ENCODE measurements around the gene CEP44. TPM values are rescaled to one million over a fixed set of nuclear protein-coding genes. Genes with fewer than 3 reads are reported as not detected.

The CEP44 gene
- total and polyA plus RNA-seq, 2 donors (not counting 1 experiment from before 2014, with no cell fraction given), result 6.7 to 13.5 TPM

DNA sequence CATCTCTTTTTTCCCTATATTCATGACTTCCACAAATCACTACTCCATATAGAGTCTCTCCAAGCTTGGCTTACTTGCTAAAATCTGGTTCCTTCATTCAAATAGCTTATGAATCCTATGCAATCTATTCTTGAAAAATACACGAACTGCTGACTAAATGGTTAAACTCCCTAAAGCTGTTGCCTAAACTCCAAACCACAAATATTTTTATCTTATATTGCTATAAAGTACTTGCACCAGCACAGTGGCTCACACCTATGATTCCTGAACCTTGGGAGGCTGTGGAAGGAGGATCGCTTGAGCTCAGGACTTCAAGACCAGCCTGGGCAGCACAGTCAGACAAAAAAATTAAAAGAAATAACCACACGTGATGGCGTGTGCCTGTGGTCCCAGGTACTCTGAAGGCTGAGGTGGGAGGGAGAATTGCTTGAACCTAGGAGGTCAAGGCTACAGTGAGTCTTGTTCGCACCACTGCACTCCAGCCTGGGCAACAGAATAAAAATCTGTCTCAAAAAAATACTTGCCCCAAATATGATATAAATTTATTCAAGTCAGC, 2.5 kb upstream of the CEP44 start:
- H3K79me2 ChIP-seq (ENCODE audit: control insufficient read depth, insufficient read depth, low read length), result peaks cover 40% of the 10 kb centered on the region
- no peak overlapping the region for H3K4me3 ChIP-seq (replicated peaks in 1 of 4; ENCODE audit: control extremely low read depth in 1 of 4, insufficient read depth in 1 of 4, low read depth in 3 of 4, low read length in 4 of 4)
- no peak overlapping the region for H3K27ac ChIP-seq (ENCODE audit: insufficient read depth, low read length)
- H3K4me2 ChIP-seq (ENCODE audit: extremely low read depth, insufficient read depth, low read length), result peak overlapping the region; percentile 37
- TF ChIP-seq, protein P1, sequence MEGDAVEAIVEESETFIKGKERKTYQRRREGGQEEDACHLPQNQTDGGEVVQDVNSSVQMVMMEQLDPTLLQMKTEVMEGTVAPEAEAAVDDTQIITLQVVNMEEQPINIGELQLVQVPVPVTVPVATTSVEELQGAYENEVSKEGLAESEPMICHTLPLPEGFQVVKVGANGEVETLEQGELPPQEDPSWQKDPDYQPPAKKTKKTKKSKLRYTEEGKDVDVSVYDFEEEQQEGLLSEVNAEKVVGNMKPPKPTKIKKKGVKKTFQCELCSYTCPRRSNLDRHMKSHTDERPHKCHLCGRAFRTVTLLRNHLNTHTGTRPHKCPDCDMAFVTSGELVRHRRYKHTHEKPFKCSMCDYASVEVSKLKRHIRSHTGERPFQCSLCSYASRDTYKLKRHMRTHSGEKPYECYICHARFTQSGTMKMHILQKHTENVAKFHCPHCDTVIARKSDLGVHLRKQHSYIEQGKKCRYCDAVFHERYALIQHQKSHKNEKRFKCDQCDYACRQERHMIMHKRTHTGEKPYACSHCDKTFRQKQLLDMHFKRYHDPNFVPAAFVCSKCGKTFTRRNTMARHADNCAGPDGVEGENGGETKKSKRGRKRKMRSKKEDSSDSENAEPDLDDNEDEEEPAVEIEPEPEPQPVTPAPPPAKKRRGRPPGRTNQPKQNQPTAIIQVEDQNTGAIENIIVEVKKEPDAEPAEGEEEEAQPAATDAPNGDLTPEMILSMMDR (conservative IDR thresholded peaks at IDR 0.05 in 1 of 2, IDR thresholded peaks at IDR 0.05 in 1 of 2; ENCODE audit: low read depth in 1 of 2, low read length in 2 of 2), result no peak
- TF ChIP-seq EZH2 (IDR thresholded peaks at IDR 0.05; ENCODE audit: low read length, missing control alignments), result no peak
- H3K4me1 ChIP-seq (ENCODE audit: control insufficient read depth, extremely low read depth, insufficient read depth, low read length), result no peaks in the 10 kb centered on the region
- H3K27me3 ChIP-seq (ENCODE audit: control insufficient read depth, insufficient read depth, low read length), result no peaks in the 10 kb centered on the region
- no peak overlapping the region for H3K9ac ChIP-seq (ENCODE audit: insufficient read depth, low read length)
- H2AFZ ChIP-seq (ENCODE audit: low read length), result no peak overlapping the region
- H3K9me3 ChIP-seq (ENCODE audit: control insufficient read depth, insufficient read depth, low read depth, low read length), result no peaks in the 10 kb centered on the region
- DNase-seq (ENCODE audit: low read depth in 2 of 2), result no peak
- no peaks in the 10 kb centered on the region for H3K36me3 ChIP-seq (ENCODE audit: control insufficient read depth, insufficient read depth, low read length)
- no peaks in the 10 kb centered on the region for H4K20me1 ChIP-seq (ENCODE audit: control insufficient read depth, extremely low read depth, insufficient read depth, low read length)

DNA sequence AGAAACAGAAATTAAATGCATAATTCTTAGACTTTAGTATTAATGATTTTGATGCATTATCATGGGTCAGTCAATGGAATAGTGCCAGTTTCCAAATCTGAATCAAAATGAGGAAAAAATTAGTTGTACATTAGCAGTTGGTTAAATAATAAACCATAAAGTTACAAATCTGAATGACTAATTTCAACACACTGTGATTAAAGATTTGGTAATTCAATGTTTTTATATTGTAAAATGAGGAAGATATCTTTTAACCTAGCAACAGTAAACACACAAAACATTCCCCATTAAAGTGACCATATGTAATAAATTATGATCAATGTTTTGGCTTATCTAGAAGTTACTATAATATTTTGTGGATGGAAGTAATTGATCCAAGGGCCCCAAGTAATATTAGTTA, 1.8 kb upstream of the CEP44 start:
- DNase-seq (ENCODE audit: low read depth in 2 of 2), result no peak
- Histone ChIP-seq H3K4me2 (ENCODE audit: extremely low read depth, insufficient read depth, low read length) (peak overlapping the region; percentile 84), H3K4me3 (replicated peaks in 1 of 4; ENCODE audit: control extremely low read depth in 1 of 4, insufficient read depth in 1 of 4, low read depth in 3 of 4, low read length in 4 of 4) (peak overlapping the region in 3 of 4 experiments; percentile 90 to 96 (median 94)), H3K4me1 (ENCODE audit: control insufficient read depth, extremely low read depth, insufficient read depth, low read length) (no peaks in the 10 kb centered on the region), H3K79me2 (ENCODE audit: control insufficient read depth, insufficient read depth, low read length) (peaks cover 40% of the 10 kb centered on the region), H2AFZ (ENCODE audit: low read length) (no peak overlapping the region), H3K9ac (ENCODE audit: insufficient read depth, low read length) (no peak overlapping the region), H4K20me1 (ENCODE audit: control insufficient read depth, extremely low read depth, insufficient read depth, low read length) (no peaks in the 10 kb centered on the region), H3K27me3 (ENCODE audit: control insufficient read depth, insufficient read depth, low read length) (no peaks in the 10 kb centered on the region), H3K9me3 (ENCODE audit: control insufficient read depth, insufficient read depth, low read depth, low read length) (no peaks in the 10 kb centered on the region), H3K27ac (ENCODE audit: insufficient read depth, low read length) (no peak overlapping the region), H3K36me3 (ENCODE audit: control insufficient read depth, insufficient read depth, low read length) (no peaks in the 10 kb centered on the region)
- TF ChIP-seq, protein P1 (conservative IDR thresholded peaks at IDR 0.05 in 1 of 2, IDR thresholded peaks at IDR 0.05 in 1 of 2; ENCODE audit: low read depth in 1 of 2, low read length in 2 of 2), result no peak
- TF ChIP-seq EZH2 (IDR thresholded peaks at IDR 0.05; ENCODE audit: low read length, missing control alignments), result no peak

DNA sequence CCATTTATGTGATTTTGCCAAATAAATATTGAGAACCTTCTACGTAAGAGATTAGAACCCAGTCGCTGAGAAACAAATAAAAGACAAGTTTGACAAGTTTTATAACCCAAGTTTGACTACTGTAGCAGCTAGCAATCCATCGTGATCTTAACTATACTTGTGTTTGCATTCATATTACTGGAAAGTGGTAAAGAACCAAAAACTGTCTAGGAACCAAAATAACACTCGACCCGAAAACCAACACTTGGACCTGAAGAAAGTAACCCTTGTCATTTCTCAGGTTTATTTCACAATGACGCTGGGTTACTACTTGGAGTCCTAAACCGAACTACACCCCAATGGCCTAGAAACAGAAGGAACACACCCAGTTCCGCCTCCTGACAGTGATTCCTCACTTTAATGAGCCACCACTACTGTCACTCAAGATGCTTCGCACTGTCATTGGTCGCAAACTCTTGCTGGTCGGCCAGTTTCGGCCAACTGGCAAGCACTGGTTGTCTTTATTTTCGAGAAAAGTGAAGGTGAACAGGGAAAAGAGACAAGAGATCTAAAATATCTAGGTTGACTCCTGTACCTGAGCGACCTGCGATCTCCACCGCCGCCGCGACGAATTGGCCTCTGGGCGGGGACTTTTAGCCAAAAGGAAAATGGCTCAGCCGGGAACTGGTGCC, 740 bp upstream of the CEP44 start:
- Histone ChIP-seq H3K4me2 (ENCODE audit: extremely low read depth, insufficient read depth, low read length) (peak overlapping the region; percentile 84), H3K27me3 (ENCODE audit: control insufficient read depth, insufficient read depth, low read length) (no peaks in the 10 kb centered on the region), H3K27ac (ENCODE audit: insufficient read depth, low read length) (peak overlapping the region; percentile 99), H3K9ac (ENCODE audit: insufficient read depth, low read length) (peak overlapping the region; percentile 98), H3K4me1 (ENCODE audit: control insufficient read depth, extremely low read depth, insufficient read depth, low read length) (no peaks in the 10 kb centered on the region), H4K20me1 (ENCODE audit: control insufficient read depth, extremely low read depth, insufficient read depth, low read length) (no peaks in the 10 kb centered on the region), H3K79me2 (ENCODE audit: control insufficient read depth, insufficient read depth, low read length) (peaks cover 38% of the 10 kb centered on the region), H2AFZ (ENCODE audit: low read length) (peak overlapping the region; percentile 96), H3K36me3 (ENCODE audit: control insufficient read depth, insufficient read depth, low read length) (no peaks in the 10 kb centered on the region), H3K4me3 (replicated peaks in 1 of 4; ENCODE audit: control extremely low read depth in 1 of 4, insufficient read depth in 1 of 4, low read depth in 3 of 4, low read length in 4 of 4) (peak overlapping the region; percentile 90 to 98 (median 95)), H3K9me3 (ENCODE audit: control insufficient read depth, insufficient read depth, low read depth, low read length) (no peaks in the 10 kb centered on the region)
- DNase-seq (ENCODE audit: low read depth in 2 of 2), result peak; percentile 95 to 96
- TF ChIP-seq, protein P1 (conservative IDR thresholded peaks at IDR 0.05 in 1 of 2, IDR thresholded peaks at IDR 0.05 in 1 of 2; ENCODE audit: low read depth in 1 of 2, low read length in 2 of 2), result no peak
- TF ChIP-seq EZH2 (IDR thresholded peaks at IDR 0.05; ENCODE audit: low read length, missing control alignments), result no peak
